Dermis microvascular lymphatic vessel endothelial cell (primary cell): ENCODE measurements around the gene ZNF493. TPM values are rescaled to one million over a fixed set of nuclear protein-coding genes. Genes with fewer than 3 reads are reported as not detected.

Experiments
- DNase-seq, 2 donors: peaks; one replicate each; pipeline versions ENCODE4 v3.0.0 to v3.0.0-alpha.2; 2010; ENCODE audit warnings: low read depth in 2 of 2
- total RNA-seq: library from RNA; depleted of rRNA; stranded (reverse); fragments of >200 nt; gene quantifications from 2 replicates; pipeline ENCODE4 v1.2.1, GENCODE V29; 2014

The ZNF493 gene
- total RNA-seq = 8.2 and 14.2 TPM in 2 replicates

- peak; percentile 88 to 94 for DNase-seq
These were observed at the start of gene ZNF493 for GRCh38 chr19:21396893-21397572. Gene ZNF493 (plus strand): TSS chr19:21397133. CDS start chr19:21397238, 105 bp downstream.

- DNase-seq = no peak
These were observed 44.1 kb upstream of the ZNF493 start for GRCh38 chr19:21352830-21353229.

- peak; percentile 90 to 96 for DNase-seq
These were observed 38.0 kb upstream of the ZNF493 start, which contains the start of gene ZNF738 for GRCh38 chr19:21358768-21359451. Gene ZNF738 (plus strand): TSS chr19:21359000. CDS start chr19:21359141, 141 bp downstream.

- no peak for DNase-seq
These were observed 34.6 kb upstream of the ZNF493 start for GRCh38 chr19:21362291-21362690.

GRCh38 chr19:21383980-21384582 is 12.9 kb upstream of the ZNF493 start:
- no peak for DNase-seq

- no peak for DNase-seq
These were observed 812 bp upstream of the ZNF493 start for GRCh38 chr19:21396121-21396520.

- DNase-seq = no peak
These were observed 1.9 kb downstream of the ZNF493 start for GRCh38 chr19:21398851-21399250.

GRCh38 chr19:21402303-21402985 is 5.5 kb downstream of the ZNF493 start:
- no peak for DNase-seq

- no peak for DNase-seq
These were observed 13.2 kb downstream of the ZNF493 start for GRCh38 chr19:21410166-21410565.

- no peak for DNase-seq
These were observed 25.3 kb downstream of the ZNF493 start for GRCh38 chr19:21422244-21422643.

- DNase-seq = no peak
These were observed 26.4 kb downstream of the ZNF493 start for GRCh38 chr19:21423057-21424041.

GRCh38 chr19:21430675-21431074 is 33.7 kb downstream of the ZNF493 start:
- DNase-seq = no peak

GRCh38 chr19:21432590-21432989 is 35.7 kb downstream of the ZNF493 start:
- DNase-seq = no peak

GRCh38 chr19:21434516-21434915 is 37.6 kb downstream of the ZNF493 start:
- DNase-seq = no peak

GRCh38 chr19:21434967-21435544 is 38.1 kb downstream of the ZNF493 start:
- DNase-seq = no peak

GRCh38 chr19:21439201-21439751 is 42.3 kb downstream of the ZNF493 start:
- DNase-seq = no peak

GRCh38 chr19:21440321-21440720 is 43.4 kb downstream of the ZNF493 start:
- no peak for DNase-seq

- DNase-seq = no peak
These were observed 54.3 kb downstream of the ZNF493 start for GRCh38 chr19:21451187-21451586.

GRCh38 chr19:21454901-21455300 is 58.0 kb downstream of the ZNF493 start:
- no peak for DNase-seq

- DNase-seq = no peak
These were observed 63.8 kb downstream of the ZNF493 start for GRCh38 chr19:21460686-21461085.
